AG20443 (cell line): ENCODE results near the gene KLHDC8B.

ENCODE experiments used
- DNase-seq: peaks from one replicate; pipeline ENCODE4 v3.0.0; 2012; ENCODE audit warnings: low spot score, mixed read lengths

The KLHDC8B gene

GRCh38 chr3:49171119-49171774, at the start of gene KLHDC8B:
Gene KLHDC8B (plus strand): TSS chr3:49171598. CDS start chr3:49172770, 1,172 bp downstream.
- peak; percentile 96 for DNase-seq

GRCh38 chr3:49122022-49122421, 49.4 kb upstream of the KLHDC8B start:
- no peak for DNase-seq

GRCh38 chr3:49122451-49122850, 48.9 kb upstream of the KLHDC8B start:
- DNase-seq: no peak

- DNase-seq: no peak
These were observed 48.4 kb upstream of the KLHDC8B start for GRCh38 chr3:49122886-49123545.

- no peak for DNase-seq
These were observed 47.7 kb upstream of the KLHDC8B start for GRCh38 chr3:49123687-49124086.

- DNase-seq: no peak
These were observed 47.2 kb upstream of the KLHDC8B start for GRCh38 chr3:49124203-49124602.

GRCh38 chr3:49124991-49125670, 46.3 kb upstream of the KLHDC8B start:
- DNase-seq: no peak

GRCh38 chr3:49131040-49131439, 40.4 kb upstream of the KLHDC8B start:
- DNase-seq: no peak

- DNase-seq: no peak
These were observed 39.8 kb upstream of the KLHDC8B start for GRCh38 chr3:49131576-49131975.

GRCh38 chr3:49132073-49132436, 39.3 kb upstream of the KLHDC8B start:
- DNase-seq: no peak

GRCh38 chr3:49132437-49133225, 38.8 kb upstream of the KLHDC8B start, which contains the start of gene LAMB2:
Gene LAMB2 (minus strand): TSS chr3:49133050. CDS start chr3:49132867, 183 bp downstream.
- peak; percentile 86 for DNase-seq

GRCh38 chr3:49133226-49133951, 38.0 kb upstream of the KLHDC8B start:
- peak; percentile 94 for DNase-seq

GRCh38 chr3:49134471-49135265, 36.7 kb upstream of the KLHDC8B start:
- no peak for DNase-seq

- DNase-seq: no peak
These were observed 35.9 kb upstream of the KLHDC8B start for GRCh38 chr3:49135499-49135898.

GRCh38 chr3:49140080-49140479, 31.3 kb upstream of the KLHDC8B start:
- no peak for DNase-seq

GRCh38 chr3:49148159-49148558, 23.2 kb upstream of the KLHDC8B start:
- no peak for DNase-seq

- no peak for DNase-seq
These were observed 19.8 kb upstream of the KLHDC8B start for GRCh38 chr3:49151610-49152009.

GRCh38 chr3:49153349-49153912, 18.0 kb upstream of the KLHDC8B start:
- DNase-seq: no peak

GRCh38 chr3:49157289-49157688, 14.1 kb upstream of the KLHDC8B start:
- DNase-seq: no peak

GRCh38 chr3:49158103-49158709, 13.2 kb upstream of the KLHDC8B start:
- DNase-seq: no peak
